SK-N-SH (cell line): ENCODE results near the gene KRT4.

Experiments
- ELF1 ChIP-seq: IDR thresholded peaks from 2 replicates; pipeline ENCODE4 v1.4.0; 2012
- MEF2A ChIP-seq: IDR thresholded peaks from 2 replicates; pipeline ENCODE4 v1.4.0; 2012; ENCODE audit warnings: low read depth, borderline replicate concordance
- MXI1 ChIP-seq: IDR thresholded peaks from 2 replicates; pipeline ENCODE4 v1.6.1; 2012; ENCODE audit warnings: mild to moderate bottlenecking, low read depth, low read length, improper control_type of control experiment
- TF ChIP-seq, protein P1 (sequence below): fragments of 200-600 bp; sonication (generic); IDR thresholded peaks from 2 replicates; pipeline ENCODE4 v1.6.1; 2017; ENCODE audit warnings: antibody characterized with exemption, mild to moderate bottlenecking, moderate library complexity

DNA sequence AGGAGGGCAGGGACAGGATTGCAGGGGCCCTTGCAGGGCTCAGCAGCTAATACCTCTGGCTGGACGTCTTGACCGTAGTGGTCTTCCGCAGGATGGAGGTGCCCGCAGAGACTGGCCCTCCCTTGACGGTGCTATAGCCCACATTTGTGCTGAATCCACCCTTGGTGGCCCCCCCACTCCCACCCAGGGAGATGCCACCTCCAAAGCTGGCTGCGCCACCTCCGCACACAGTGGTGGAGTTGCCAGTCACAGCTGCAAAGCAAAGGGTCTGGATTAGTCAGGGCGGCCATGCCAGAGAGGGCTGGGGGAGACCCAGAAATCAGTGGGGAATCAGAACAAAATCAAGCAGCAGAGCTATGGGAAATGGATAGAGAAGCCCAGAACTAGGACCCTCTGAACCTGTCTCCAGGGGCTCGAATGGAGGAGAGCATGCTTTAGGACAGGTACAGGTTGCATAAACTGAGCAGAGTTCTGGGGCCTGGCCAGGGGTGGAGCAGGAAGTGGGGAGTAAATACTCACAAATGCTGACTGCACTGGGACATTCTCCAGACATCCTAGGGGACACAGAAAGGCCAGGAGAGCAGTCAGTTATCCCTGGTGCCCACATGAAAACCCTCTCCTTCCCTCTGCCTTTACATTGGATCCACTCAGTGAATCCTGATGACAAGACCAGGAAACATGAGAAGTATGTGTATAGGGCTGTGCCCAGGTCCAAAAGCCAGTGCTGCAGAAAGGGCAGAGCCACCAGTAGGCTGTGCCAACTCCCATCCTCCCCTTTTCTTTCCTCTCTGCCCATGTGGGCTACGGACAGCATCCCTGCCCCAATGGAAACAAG lies 8.1 kb upstream of the KRT4 start:
- TF ChIP-seq ELF1: no peak
- no peak for TF ChIP-seq MEF2A
- TF ChIP-seq, protein P1, sequence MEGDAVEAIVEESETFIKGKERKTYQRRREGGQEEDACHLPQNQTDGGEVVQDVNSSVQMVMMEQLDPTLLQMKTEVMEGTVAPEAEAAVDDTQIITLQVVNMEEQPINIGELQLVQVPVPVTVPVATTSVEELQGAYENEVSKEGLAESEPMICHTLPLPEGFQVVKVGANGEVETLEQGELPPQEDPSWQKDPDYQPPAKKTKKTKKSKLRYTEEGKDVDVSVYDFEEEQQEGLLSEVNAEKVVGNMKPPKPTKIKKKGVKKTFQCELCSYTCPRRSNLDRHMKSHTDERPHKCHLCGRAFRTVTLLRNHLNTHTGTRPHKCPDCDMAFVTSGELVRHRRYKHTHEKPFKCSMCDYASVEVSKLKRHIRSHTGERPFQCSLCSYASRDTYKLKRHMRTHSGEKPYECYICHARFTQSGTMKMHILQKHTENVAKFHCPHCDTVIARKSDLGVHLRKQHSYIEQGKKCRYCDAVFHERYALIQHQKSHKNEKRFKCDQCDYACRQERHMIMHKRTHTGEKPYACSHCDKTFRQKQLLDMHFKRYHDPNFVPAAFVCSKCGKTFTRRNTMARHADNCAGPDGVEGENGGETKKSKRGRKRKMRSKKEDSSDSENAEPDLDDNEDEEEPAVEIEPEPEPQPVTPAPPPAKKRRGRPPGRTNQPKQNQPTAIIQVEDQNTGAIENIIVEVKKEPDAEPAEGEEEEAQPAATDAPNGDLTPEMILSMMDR: no peak
- no peak for TF ChIP-seq MXI1
